SK-N-SH treated with all-trans-retinoic acid at 6 μM for 48 hours (cell line): ENCODE results near the gene ENO3.
"Not testable (repeated sequence)": the region's sequence is repeated elsewhere in the genome, so short reads cannot be mapped to it uniquely, and the experiment has no call there.

ENCODE experiments used
- ATAC-seq: fragments of 200-7000 bp; cut with Tn5 transposase; 3 replicates; pipeline ENCODE4 v1.9.1; 2020; ENCODE audit warnings: mild to moderate bottlenecking, moderate library complexity
- ARNTL ChIP-seq: fragments of 450-650 bp; formaldehyde crosslinking; IDR thresholded peaks from 2 replicates; pipeline ENCODE4 v1.5.0; 2020; ENCODE audit warnings: low read depth, mild to moderate bottlenecking, moderate library complexity, borderline replicate concordance
- BACH2 ChIP-seq: fragments of 250-450 bp; sonication (Bioruptor Pico); IDR thresholded peaks from 2 replicates; pipeline ENCODE4 v1.9.0; 2021; ENCODE audit warnings: mild to moderate bottlenecking, borderline replicate concordance
- CSDC2 ChIP-seq: fragments of 250-450 bp; sonication (Bioruptor Pico); IDR thresholded peaks from 2 replicates; pipeline ENCODE4 v1.5.0; 2020; ENCODE audit warnings: mild to moderate bottlenecking, moderate library complexity
- GLIS3 ChIP-seq: fragments of 250-450 bp; sonication (Bioruptor Pico); IDR thresholded peaks from 2 replicates; pipeline ENCODE4 v1.5.0; 2020; ENCODE audit warnings: mild to moderate bottlenecking, moderate library complexity
- ISL1 ChIP-seq: fragments of 250-450 bp; sonication (Bioruptor Pico); IDR thresholded peaks from 2 replicates; pipeline ENCODE4 v2.1.2; 2022; ENCODE audit warnings: mild to moderate bottlenecking, moderate library complexity
- OSR1 ChIP-seq: fragments of 250-450 bp; sonication (Bioruptor Pico); IDR thresholded peaks from 2 replicates; pipeline ENCODE4 v1.8.0; 2022; ENCODE audit warnings: moderate library complexity, mild to moderate bottlenecking, inconsistent platforms
- PPARA ChIP-seq: fragments of 250-450 bp; sonication (Bioruptor Pico); IDR thresholded peaks from 2 replicates; pipeline ENCODE4 v1.5.0; 2020; ENCODE audit warnings: mild to moderate bottlenecking, borderline replicate concordance
- RARB ChIP-seq: fragments of 250-450 bp; sonication (Bioruptor Pico); IDR thresholded peaks from 2 replicates; pipeline ENCODE4 v1.8.0; 2021; ENCODE audit warnings: mild to moderate bottlenecking, moderate library complexity
- TCF4 ChIP-seq: fragments of 250-450 bp; sonication (Bioruptor Pico); IDR thresholded peaks from 2 replicates; pipeline ENCODE4 v1.8.0; 2021; ENCODE audit warnings: mild to moderate bottlenecking, moderate library complexity, borderline replicate concordance
- TOX ChIP-seq: fragments of 250-450 bp; sonication (Bioruptor Pico); IDR thresholded peaks from 2 replicates; pipeline ENCODE4 v1.8.0; 2021; ENCODE audit warnings: mild to moderate bottlenecking, moderate library complexity, borderline replicate concordance
- ZC3H10 ChIP-seq: fragments of 250-450 bp; sonication (Bioruptor Pico); IDR thresholded peaks from 2 replicates; pipeline ENCODE4 v1.5.1; 2021; ENCODE audit warnings: mild to moderate bottlenecking, moderate library complexity
- ZFP3 ChIP-seq: fragments of 250-450 bp; sonication (Bioruptor Pico); IDR thresholded peaks from 2 replicates; pipeline ENCODE4 v1.5.0; 2020; ENCODE audit warnings: mild to moderate bottlenecking, moderate library complexity
- ZFP30 ChIP-seq: fragments of 450-650 bp; formaldehyde crosslinking; IDR thresholded peaks from 2 replicates; pipeline ENCODE4 v1.5.0; 2022; ENCODE audit warnings: mild to moderate bottlenecking, moderate library complexity
- ZNF565 ChIP-seq: fragments of 450-650 bp; formaldehyde crosslinking; conservative IDR thresholded peaks from 2 replicates; pipeline ENCODE4 v1.5.0; 2020; ENCODE audit warnings: low read depth, mild to moderate bottlenecking, moderate library complexity
- ZNF70 ChIP-seq: fragments of 450-650 bp; formaldehyde crosslinking; IDR thresholded peaks from 2 replicates; pipeline ENCODE4 v1.5.0; 2020; ENCODE audit warnings: mild to moderate bottlenecking, moderate library complexity
- ZNF8 ChIP-seq: fragments of 450-650 bp; formaldehyde crosslinking; IDR thresholded peaks from 2 replicates; pipeline ENCODE4 v1.5.0; 2020; ENCODE audit warnings: mild to moderate bottlenecking, moderate library complexity
- TF ChIP-seq, protein P1 (sequence below): fragments of 250-450 bp; sonication (Bioruptor Pico); IDR thresholded peaks from 2 replicates; pipeline ENCODE4 v1.5.0; 2020; ENCODE audit warnings: mild to moderate bottlenecking, moderate library complexity
- TF ChIP-seq, protein P2 (sequence below): fragments of 250-450 bp; sonication (Bioruptor Pico); IDR thresholded peaks from 2 replicates; pipeline ENCODE4 v1.8.0; 2020; ENCODE audit warnings: mild to moderate bottlenecking, moderate library complexity, borderline replicate concordance
- TF ChIP-seq, protein P3 (sequence below): fragments of 250-450 bp; sonication (Bioruptor Pico); IDR thresholded peaks from 2 replicates; pipeline ENCODE4 v1.8.0; 2021; ENCODE audit warnings: low read depth, mild to moderate bottlenecking, moderate library complexity, borderline replicate concordance

The ENO3 gene

DNA sequence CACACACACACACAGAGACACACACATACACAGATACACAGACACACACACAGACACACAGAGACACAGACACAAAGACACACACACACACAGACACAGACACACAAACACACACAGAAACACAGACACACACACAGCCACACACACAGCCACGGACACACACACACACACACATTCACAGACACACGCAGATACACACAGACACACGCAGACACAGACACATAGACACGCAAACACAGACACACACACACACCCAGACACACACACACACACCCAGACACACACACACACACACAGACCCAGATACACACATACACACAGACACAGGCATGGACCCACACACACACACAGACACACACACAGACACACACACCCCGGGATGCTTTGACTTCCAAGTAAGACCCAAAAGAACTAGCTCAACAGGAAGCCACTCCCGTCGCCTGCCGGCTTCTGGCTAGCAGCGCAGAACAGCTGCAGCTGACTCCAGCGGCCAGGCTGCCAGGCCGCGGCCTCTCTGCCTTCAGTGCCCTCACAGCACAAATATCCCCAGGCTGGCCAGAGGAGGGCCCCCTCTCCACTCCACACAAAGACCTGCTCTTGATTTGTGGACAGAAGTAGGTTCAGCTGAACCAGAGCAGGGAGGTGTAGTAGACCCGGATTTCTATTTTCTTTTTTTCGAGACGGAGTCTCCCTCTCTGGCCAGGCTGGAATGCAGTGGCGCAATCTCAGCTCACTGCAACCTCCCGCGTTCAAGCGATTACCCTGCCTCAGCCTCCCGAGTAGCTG is 42.0 kb upstream of the ENO3 start:
- ATAC-seq, result peak; percentile 99
- TF ChIP-seq TOX (CRISPR knock-in tag), result no peak
- no peak for TF ChIP-seq ZNF565 (CRISPR knock-in tag)
- peak; percentile 29; the same call in 1 of the 2 replicates for TF ChIP-seq TCF4
- TF ChIP-seq, protein P1, sequence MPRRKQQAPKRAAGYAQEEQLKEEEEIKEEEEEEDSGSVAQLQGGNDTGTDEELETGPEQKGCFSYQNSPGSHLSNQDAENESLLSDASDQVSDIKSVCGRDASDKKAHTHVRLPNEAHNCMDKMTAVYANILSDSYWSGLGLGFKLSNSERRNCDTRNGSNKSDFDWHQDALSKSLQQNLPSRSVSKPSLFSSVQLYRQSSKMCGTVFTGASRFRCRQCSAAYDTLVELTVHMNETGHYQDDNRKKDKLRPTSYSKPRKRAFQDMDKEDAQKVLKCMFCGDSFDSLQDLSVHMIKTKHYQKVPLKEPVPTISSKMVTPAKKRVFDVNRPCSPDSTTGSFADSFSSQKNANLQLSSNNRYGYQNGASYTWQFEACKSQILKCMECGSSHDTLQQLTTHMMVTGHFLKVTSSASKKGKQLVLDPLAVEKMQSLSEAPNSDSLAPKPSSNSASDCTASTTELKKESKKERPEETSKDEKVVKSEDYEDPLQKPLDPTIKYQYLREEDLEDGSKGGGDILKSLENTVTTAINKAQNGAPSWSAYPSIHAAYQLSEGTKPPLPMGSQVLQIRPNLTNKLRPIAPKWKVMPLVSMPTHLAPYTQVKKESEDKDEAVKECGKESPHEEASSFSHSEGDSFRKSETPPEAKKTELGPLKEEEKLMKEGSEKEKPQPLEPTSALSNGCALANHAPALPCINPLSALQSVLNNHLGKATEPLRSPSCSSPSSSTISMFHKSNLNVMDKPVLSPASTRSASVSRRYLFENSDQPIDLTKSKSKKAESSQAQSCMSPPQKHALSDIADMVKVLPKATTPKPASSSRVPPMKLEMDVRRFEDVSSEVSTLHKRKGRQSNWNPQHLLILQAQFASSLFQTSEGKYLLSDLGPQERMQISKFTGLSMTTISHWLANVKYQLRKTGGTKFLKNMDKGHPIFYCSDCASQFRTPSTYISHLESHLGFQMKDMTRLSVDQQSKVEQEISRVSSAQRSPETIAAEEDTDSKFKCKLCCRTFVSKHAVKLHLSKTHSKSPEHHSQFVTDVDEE (CRISPR knock-in tag), result no peak
- no peak for TF ChIP-seq ZC3H10 (CRISPR knock-in tag)
- no peak for TF ChIP-seq ZFP3

DNA sequence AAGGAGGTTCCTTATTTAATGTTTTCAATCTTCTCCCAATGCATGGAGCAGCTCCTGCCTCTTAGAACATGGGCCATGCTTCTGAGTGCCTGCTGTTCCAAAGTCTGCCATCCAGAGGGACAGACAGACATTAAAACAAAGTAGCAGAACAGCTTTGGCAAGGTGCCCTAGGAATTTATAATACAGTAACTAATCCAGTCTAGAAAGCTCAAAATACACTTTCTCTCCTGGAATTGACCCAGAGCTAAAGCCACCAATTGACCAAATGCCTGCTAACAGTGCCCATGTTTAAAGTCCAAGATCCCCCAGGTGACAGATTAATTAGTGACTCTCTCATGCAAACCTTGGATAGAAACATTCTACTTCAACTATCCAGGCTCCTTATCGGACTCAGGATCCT is 36.9 kb upstream of the ENO3 start:
- TF ChIP-seq BACH2 (no peak), OSR1 (no peak), ARNTL (no peak), ZNF70 (CRISPR knock-in tag) (no peak), CSDC2 (CRISPR knock-in tag) (no peak), PPARA (CRISPR knock-in tag) (no peak), ZFP30 (CRISPR knock-in tag) (no peak), RARB (no peak), ZNF565 (CRISPR knock-in tag) (no peak), ZFP3 (no peak), ISL1 (CRISPR knock-in tag) (no peak), GLIS3 (CRISPR knock-in tag) (no peak), ZNF8 (no peak), TCF4 (no peak)
- TF ChIP-seq, protein P2, sequence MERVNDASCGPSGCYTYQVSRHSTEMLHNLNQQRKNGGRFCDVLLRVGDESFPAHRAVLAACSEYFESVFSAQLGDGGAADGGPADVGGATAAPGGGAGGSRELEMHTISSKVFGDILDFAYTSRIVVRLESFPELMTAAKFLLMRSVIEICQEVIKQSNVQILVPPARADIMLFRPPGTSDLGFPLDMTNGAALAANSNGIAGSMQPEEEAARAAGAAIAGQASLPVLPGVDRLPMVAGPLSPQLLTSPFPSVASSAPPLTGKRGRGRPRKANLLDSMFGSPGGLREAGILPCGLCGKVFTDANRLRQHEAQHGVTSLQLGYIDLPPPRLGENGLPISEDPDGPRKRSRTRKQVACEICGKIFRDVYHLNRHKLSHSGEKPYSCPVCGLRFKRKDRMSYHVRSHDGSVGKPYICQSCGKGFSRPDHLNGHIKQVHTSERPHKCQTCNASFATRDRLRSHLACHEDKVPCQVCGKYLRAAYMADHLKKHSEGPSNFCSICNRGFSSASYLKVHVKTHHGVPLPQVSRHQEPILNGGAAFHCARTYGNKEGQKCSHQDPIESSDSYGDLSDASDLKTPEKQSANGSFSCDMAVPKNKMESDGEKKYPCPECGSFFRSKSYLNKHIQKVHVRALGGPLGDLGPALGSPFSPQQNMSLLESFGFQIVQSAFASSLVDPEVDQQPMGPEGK (CRISPR knock-in tag), result no peak
- TF ChIP-seq, protein P3, sequence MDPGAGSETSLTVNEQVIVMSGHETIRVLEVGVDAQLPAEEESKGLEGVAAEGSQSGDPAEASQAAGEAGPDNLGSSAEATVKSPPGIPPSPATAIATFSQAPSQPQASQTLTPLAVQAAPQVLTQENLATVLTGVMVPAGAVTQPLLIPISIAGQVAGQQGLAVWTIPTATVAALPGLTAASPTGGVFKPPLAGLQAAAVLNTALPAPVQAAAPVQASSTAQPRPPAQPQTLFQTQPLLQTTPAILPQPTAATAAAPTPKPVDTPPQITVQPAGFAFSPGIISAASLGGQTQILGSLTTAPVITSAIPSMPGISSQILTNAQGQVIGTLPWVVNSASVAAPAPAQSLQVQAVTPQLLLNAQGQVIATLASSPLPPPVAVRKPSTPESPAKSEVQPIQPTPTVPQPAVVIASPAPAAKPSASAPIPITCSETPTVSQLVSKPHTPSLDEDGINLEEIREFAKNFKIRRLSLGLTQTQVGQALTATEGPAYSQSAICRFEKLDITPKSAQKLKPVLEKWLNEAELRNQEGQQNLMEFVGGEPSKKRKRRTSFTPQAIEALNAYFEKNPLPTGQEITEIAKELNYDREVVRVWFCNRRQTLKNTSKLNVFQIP, result no peak
- TF ChIP-seq, protein P1 (CRISPR knock-in tag), result no peak
- TF ChIP-seq, all 23 proteins: peak for 0
- ATAC-seq, result no peak

DNA sequence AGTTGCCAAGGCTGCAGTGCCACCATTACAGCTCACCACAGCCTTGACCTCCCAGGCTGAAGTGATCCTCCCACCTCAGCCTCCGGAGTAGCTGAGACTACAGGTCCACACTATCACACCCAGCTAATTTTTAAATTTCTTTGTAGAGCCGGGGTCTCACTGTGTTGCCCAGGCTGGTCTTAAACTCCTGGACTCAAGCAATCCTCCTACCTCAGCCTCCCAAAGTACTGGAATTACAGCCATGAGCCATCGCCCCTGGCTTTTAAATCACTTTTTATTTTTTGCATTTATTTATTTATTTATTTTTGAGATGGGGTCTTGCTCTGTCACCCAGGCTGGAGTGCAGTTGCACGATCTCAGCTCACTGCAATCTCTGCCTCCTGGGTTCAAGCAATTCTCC is 36.4 kb upstream of the ENO3 start:
- ATAC-seq, result not testable (repeated sequence)

DNA sequence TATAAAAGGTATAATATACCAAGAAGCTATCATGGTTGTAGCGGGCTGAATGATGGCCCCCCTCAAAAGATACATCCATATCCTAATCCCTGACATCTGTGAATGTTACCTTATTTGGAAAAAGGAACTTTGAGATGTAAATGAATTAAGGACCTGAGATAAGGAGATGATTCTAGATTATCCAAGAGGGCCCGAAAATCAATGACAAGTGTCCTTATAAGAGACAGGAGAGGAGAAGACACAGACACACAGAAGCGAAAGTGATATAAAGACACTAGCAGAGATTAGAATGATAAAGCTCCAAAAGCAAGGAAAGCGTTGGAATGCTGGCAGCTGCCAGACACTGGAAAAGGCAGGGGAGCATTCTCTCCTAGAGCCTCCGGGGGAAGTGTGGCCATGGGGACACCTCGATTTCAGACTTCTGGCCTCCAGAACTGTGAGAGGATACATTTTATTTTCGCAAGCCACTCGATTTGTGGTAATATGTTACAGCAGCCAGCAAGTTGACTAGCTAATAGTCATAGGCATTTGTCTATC is 31.3 kb upstream of the ENO3 start:
- TF ChIP-seq OSR1 (no peak), TCF4 (peak; percentile 30; the same call in 1 of the 2 replicates)
- ATAC-seq, result peak; percentile 48
